GM12872 (cell line): Measurements from ENCODE around the gene PIK3AP1.

Source experiments
- TF ChIP-seq, protein P1 (sequence below): IDR thresholded peaks from 3 replicates; pipeline ENCODE4 v1.5.1; 2011; ENCODE audit warnings: low read depth, mild to moderate bottlenecking, low read length, moderate library complexity; ENCODE audit not compliant: insufficient read depth

PIK3AP1 gene

DNA sequence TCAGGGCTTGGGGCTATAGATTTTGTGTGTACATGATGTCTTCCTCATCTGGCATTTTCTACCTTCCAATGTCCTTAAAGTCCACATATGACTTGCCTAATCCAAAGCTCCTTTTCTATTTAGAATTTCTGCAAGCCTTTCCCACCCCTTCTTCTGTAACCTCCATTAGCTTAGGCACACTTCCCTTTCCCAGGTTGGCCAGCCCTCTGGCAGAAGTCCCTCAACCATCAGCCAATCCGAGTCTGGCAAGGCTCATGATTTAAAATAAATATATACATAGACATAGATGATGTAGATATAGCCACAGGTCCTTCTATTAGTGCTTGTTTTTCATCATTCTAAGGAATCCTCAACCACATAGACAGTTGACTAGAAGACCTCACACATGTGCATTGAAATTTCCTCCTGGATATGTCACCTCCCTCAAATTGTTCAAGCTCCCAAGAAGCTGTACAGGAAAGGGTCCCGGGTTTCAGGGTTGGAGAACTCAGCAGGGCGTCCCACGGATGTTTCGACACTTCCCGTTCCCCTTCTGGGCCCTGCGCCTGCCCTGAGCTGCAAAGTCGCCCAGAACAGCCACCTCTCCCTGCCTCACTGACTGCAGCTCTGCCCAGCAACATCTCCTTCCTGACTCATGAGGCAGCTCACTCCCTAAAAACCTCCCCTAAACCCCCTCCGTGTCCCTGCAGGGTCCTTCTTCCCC, 20.4 kb upstream of the PIK3AP1 start:
- TF ChIP-seq, protein P1, sequence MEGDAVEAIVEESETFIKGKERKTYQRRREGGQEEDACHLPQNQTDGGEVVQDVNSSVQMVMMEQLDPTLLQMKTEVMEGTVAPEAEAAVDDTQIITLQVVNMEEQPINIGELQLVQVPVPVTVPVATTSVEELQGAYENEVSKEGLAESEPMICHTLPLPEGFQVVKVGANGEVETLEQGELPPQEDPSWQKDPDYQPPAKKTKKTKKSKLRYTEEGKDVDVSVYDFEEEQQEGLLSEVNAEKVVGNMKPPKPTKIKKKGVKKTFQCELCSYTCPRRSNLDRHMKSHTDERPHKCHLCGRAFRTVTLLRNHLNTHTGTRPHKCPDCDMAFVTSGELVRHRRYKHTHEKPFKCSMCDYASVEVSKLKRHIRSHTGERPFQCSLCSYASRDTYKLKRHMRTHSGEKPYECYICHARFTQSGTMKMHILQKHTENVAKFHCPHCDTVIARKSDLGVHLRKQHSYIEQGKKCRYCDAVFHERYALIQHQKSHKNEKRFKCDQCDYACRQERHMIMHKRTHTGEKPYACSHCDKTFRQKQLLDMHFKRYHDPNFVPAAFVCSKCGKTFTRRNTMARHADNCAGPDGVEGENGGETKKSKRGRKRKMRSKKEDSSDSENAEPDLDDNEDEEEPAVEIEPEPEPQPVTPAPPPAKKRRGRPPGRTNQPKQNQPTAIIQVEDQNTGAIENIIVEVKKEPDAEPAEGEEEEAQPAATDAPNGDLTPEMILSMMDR = no peak

DNA sequence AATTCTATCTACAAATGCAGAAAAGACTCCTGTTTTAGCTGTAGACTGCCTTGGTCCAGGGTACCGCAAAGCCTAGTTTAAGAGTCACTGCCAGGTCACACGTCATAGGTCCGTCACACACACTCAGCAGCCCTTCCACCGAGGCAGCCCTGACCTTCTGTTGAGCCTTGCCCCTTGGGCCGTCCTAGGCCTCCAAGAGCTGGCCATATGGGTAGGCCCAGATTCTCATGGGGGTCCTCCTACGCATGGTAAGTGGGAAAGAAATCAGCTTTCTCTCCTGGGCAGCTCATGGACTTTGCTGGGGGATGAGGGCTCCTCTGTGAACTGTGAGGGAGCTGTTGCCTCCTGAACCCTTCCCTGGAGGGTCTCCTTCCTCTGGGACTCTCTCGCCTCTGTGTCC, 19.8 kb upstream of the PIK3AP1 start:
- TF ChIP-seq, protein P1 = no peak

DNA sequence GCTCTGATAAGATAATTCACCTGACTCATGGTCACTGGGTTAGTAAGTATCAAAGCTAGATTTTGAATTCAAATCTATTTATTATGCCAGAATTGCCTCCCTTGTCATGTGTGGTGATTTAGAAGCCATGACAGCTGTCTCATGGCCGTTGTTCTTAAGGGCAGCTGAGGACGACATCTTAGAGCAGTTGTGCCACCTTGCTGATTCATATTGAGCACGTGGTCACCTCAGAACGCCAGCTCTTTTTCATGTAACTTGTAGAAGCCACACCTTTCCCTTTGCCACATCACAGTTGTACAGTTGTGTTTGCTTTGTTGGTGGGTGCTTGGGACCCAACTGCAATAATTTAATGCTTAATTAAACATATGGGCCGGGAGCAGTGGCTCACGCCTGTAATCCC, 4.3 kb upstream of the PIK3AP1 start:
- TF ChIP-seq, protein P1 = no peak

DNA sequence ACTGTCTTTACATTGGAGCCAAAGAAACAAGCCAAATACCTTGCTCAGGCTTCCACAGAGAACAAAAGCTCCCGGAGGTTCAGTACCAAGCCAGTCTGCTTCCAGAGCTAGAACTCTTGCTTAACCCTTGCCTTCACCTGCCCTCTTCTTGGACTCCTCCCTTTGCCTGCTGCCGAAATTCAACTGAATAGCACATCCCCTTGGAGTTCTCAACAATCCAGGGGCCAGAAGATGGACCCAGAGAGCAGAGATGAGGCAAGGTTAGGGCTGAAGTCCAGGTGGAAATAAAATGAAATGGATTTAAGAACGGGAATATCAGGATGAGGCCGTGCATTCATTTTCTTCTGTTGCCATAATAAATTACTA, 876 bp upstream of the PIK3AP1 start:
- TF ChIP-seq, protein P1 = no peak

DNA sequence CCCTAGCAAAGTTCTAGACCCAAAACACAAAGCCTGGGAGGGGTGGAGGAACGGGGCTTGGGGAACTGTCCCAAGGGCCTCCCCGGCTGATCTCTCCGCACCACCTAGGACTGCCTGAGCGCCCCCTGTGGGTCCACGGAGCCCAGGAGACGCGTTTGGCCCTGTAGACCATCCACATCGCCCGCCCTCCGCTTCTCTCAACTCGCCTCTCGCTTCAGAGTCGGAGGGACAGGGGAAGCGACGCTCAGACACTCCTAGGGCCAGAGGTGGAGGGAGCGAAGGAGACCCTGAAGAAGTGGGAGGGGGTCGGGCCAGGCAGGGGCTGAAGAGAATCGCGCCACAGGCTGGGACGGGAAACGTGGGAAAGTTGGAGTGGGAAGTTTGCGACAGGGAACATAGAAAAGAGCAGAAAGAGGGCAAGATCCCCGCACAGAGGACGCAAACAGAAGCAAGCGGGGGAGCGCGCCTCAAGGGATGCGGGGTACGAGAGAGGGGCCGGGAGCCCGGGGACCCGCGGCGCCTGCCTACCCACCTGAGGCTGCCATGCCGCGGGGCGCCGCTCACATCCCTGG, 378 bp downstream of the PIK3AP1 start:
- TF ChIP-seq, protein P1 = peak; percentile 87

DNA sequence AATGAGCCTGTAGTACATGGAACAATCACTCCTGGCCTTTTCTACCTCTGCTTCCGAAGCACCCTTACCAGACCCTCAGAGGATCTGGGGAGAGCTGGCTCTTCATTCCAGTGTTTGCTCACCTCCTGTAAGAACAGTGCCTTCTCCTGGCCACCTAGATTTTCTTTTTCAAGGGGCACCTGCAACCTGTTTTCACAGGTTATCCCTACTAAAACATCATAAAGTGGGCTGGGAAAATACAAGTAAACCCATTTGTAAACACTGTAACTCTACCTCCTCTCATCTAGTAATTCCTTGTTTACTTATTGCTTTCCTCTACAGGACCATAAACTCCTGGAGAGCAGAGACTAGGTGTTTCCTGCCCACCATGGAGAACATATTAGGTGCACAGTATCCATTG, 1.1 kb downstream of the PIK3AP1 start:
- TF ChIP-seq, protein P1 = 0 out of 3 replicates have a peak, but pooled peaks have one; percentile 32

DNA sequence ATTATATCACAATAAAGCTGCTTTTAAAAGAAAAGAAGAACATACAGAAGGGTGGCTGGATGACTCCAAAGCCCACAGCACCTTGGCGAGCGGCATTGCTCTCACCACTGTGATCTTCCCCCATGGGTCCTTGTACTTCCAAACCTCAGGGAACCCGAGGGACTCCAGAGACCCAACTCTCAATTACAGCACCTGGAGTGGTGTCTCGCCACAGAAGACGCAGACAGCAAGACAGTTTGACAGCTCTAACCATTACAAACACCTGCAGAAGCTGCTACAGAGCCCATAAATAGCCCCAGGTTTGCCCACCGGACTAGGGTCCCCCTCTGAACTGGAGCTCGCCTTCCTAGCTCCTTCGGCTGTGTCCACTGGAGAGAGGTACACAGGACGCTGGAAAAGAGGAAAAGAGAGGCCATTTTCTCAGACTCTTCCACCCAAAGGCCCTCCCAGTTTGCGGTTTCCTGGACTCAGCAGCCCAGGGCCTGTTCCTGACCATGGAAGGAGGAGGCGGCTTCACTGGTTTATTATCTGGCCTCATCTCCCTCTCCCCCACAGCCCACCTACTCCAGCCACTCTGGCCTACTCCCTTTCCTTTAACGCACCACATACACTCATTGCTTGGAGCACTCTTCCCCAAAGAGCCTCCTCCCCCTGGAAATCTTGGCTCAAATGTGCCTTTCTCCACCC, 1.9 kb downstream of the PIK3AP1 start:
- TF ChIP-seq, protein P1 = no peak
